EL (cell line): ENCODE measurements around the gene TAF3.

ENCODE experiments used
- DNase-seq: peaks from one replicate; pipeline ENCODE4 v3.0.0-alpha.2; 2016

Gene TAF3

GRCh38 chr10:7881119-7881518 is 62.8 kb downstream of the TAF3 start:
- no peak for DNase-seq

- no peak for DNase-seq
Measured at GRCh38 chr10:7886056-7886455, 67.8 kb downstream of the TAF3 start.

DNA sequence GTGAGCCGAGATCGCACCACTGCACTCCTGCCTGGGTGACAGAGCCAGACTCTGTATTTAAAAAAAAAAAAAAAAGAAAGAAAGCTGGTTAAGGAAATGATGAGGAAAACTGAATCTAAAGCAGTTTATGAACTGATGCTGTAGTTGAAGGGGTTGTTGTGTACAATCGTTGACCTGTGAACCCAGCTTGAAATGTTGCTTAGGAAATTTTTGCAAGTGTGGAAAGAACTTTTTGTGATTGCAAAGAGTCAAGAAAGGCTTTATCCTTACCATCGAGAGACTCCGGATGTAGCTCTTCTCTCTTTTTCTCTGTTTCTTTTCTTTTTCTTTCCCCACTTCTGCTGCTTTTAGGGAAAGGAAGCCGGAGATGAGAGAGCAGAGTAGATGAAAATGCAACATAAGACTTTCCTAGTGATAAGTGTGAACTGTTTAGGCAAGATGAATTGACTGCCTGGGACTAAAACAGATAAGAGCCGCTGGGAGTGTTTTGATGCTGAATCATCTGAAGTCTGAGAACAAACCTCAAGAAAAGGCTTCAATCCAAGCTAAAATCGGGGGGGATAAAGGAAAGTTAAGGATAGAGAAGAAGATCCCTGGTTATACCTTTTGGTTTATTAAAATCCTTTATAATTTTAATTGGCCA is 69.0 kb downstream of the TAF3 start:
- DNase-seq, result peak; percentile 44

GRCh38 chr10:7889947-7890542 is 71.7 kb downstream of the TAF3 start:
- no peak for DNase-seq

- DNase-seq, result no peak
Measured at GRCh38 chr10:7890781-7891180, 72.5 kb downstream of the TAF3 start.

DNA sequence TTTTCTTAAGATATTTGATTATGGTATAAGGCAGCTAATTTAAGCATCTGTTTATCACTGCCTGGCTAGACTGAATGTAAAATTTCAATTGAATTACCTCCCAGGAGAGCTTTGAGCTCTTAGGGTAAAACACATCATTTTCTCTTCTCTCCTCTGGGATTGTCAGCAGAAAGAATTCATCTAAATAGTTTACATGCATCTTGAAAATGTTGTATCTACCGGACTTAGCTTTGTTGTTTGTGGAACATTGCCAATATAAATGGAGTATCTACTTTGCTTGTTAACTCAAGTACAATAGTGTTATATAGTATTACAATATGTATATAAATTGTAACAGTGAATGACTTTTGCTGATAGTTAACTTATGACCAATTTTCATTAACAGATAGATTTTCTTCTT is 73.3 kb downstream of the TAF3 start:
- peak; percentile 9 for DNase-seq

DNA sequence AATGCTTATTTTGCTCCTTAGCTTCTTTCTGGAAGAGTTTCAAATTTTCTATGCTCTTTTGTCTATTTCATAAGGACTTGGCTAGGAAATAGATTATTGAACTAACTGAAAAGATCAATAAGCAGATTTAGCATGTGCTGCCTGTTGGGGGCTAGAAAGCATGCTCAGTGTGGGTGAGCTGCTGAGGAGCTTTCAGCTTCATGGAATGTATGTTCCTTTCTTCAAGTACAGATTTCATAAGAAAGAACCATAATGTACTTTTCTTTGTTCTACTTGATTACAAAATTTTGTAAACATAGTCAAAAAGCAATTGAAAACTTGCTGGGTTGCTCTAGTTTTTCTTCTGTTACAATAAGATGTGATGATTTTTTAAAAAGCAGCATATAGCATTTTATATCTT is 73.8 kb downstream of the TAF3 start:
- DNase-seq, result no peak

DNA sequence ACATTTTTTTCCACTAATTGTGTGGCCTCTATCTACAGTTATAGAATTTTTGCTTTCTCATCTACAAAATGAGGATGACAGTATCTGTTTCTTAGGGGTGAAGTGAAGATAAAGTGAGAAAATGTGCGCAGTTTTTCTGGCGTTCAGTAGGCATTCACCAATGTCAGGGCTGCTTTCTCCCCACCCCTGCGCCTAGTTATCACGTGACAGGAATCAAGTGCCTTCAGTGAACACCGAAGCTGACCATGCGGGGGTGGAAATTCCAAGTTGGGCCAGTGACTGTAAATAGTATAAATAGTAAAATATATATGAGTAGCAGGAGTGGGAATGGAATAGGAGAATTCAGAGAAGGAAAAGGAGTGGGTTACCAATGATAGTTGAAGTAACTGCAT is 77.4 kb downstream of the TAF3 start:
- DNase-seq, result no peak

- no peak for DNase-seq
Measured at GRCh38 chr10:7896297-7896696, 78.0 kb downstream of the TAF3 start.

DNA sequence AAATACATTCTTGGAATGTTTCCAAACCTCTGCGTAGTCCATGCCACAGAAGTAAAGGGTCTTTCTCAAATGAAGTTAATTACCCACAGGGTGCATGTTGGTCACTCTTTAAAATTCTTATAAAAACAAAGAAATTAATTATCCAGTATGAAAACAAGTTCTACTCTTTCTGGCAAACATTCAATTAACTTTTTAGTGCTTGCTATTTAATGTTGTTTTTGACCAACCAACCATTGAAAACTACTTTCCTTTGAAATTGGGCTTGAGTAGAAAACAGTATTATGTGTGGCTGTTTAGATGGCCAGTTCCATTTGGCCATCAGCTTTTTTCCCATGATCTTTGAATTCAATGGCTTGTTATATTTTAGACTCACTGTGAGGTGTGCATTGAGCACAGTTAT is 83.0 kb downstream of the TAF3 start:
- DNase-seq, result no peak

GRCh38 chr10:7902413-7902812 is 84.1 kb downstream of the TAF3 start:
- no peak for DNase-seq

DNA sequence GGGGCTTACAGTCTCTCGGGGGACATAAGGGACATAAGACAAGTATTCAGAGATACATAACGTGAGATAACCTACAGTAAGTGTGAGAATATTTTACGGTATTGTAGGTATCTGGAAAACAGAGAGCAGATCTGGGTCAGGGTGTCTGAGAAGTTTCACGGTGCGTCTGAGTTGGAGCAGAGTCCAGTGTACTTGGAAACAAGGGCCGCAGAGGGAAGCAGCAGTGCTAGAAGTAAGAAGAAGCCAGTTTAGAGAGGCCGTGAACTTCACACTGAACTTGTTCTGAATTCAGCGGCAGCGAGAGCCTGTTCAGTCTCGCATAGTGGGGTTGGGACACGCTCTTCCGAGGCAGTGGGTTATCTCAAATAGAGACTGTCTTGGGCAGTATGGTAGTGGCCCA is 85.5 kb downstream of the TAF3 start:
- DNase-seq, result no peak

DNA sequence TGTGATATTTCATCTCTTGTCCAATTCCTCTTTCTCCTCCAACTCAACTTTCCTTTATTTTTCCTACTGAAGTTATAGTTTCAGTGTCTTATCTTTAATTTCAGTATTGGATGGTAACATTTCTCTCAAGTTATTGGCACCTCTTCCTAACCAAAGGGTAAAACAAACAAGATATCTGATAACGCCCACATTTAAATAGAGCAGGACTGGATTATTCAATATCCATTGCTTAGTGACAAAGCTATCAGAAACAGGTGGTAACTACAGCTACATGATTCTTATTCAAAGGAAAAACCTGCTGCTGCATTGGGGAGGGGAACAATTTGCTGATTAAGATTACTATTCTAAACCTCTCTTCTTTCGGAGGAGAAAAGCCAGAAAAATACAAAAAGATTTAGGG is 87.8 kb downstream of the TAF3 start:
- no peak for DNase-seq

DNA sequence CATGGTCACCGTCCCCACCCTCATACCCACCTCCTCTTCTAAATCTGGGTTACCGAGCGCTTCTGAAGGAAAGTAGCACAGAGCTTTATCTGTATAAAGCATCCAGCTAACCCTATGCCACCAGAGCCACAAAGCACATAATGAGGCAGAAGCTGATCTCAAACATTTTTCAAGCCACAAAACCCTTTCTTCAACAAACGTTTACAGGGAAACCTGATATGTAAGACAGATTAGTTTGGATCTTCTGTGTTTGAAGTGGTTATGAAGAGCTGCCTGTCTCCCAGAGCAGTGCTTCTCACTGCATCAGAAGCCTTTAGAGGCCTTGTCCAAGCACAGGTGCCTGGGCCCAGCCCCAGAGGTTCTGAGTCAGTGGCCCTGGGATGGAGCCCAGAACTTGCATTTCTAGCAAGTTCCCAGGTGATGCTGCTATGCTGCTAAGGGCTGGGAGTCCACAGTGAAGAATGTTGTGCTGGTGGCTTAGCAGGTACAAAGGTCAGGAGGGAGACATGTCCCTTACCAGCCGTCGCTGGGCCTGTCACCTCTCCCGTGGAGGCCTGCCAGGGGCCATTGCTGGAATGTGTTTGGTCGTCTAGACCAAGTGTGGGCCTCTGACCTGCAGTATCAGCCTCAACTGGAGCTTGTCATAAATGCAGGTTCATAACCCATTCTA is 90.4 kb downstream of the TAF3 start:
- no peak for DNase-seq

DNA sequence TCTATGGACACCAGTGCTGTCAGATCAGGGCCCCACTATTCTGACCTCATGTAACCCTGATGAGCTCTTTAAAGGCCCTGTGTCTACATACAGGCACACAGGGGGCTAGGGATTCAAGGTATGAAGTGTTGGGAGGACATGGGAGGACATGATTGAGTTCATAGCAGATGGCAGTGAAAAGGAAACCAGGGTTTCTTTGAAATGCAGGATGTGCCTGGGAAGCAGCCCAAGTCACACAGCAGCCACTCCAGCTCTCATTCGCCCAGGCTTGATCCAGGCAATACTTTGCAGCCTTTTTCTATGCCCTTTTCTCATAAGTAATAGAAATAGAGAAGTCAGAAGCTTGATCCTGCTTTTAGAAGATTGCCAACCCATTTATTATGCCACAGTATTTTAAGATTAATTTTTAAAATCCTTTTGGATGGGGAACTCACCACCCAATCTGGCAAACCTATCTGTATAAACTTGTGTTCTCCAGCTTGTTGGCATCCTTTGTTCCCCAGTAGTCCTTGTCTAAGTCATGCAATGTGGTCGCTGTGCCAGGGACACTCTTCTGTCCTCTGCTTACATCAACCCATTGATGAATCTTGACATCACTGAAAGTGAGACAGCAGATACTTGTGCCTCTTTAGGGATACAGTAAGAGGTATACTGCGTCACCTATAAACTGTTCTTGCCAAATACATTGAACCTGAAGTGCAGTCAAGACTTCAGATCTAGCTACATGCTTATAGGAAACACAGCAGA is 95.0 kb downstream of the TAF3 start:
- DNase-seq, result no peak

GRCh38 chr10:7915923-7916536 is 97.7 kb downstream of the TAF3 start:
- peak; percentile 19 for DNase-seq

- DNase-seq, result no peak
Measured at GRCh38 chr10:7917736-7918135, 99.4 kb downstream of the TAF3 start.

- no peak for DNase-seq
Measured at GRCh38 chr10:7922707-7923106, 104.4 kb downstream of the TAF3 start.

- DNase-seq, result no peak
Measured at GRCh38 chr10:7928536-7928935, 110.2 kb downstream of the TAF3 start.

DNA sequence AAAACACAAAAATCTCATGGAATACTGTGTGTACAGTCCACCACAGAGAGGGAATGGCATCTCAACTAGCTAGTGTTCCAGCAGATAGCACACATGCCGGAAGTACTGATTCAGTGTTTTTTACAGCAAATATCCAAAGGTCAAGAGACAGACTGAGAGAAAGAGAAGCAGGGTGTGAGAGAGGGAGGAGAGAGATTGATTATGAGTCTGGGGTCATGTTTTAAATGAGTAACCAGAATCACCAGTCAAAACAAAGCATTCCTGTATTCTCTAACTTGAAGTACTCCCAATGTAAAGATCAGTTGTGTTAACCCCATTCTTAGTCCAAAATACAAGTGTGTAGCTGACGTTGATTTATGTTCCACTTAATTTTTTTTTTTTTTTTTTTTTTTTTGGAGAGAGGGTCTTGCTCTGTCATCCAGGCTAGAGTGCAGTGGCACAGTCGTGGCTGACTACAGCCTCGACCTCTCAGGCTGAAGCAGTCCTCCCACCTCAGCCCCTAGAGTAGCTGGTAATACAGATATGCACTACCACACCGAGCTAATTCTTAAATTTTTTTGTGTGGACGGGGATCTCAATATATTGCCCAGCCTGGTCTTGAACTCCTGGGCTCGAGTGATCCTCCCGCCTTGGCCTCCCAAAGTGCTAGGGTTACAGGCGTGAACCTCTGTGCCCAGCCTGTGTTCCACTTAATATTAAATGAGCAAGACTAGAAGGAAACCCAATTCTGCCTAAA is 114.2 kb downstream of the TAF3 start:
- DNase-seq, result no peak

GRCh38 chr10:7933262-7933661 is 115.0 kb downstream of the TAF3 start:
- no peak for DNase-seq

DNA sequence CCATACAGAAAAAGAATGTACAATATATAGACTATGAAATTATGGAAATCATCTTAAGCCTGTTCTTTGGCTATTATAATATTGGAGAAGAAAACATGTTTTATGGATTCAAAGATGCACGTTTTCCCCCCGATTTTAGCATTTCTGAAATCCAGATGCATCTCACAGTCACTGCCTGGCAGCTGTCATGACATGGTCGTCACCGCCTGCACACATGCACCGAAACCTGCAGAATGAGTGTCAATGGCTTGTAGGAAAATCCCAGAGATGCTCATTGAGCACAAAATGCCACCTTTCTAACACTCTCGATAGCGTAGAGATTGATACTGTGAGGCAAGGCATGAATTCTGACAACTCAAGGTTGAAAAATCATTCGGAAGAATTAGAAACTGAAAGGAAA is 115.5 kb downstream of the TAF3 start:
- no peak for DNase-seq
